Midbrain (tissue), 1 donor: ENCODE measurements around the gene CDH22.

ENCODE experiments used
- DNase-seq: peaks from one replicate; lab custom pipeline; 2025; lab: John Stamatoyannopoulos, UW

Gene CDH22

DNA sequence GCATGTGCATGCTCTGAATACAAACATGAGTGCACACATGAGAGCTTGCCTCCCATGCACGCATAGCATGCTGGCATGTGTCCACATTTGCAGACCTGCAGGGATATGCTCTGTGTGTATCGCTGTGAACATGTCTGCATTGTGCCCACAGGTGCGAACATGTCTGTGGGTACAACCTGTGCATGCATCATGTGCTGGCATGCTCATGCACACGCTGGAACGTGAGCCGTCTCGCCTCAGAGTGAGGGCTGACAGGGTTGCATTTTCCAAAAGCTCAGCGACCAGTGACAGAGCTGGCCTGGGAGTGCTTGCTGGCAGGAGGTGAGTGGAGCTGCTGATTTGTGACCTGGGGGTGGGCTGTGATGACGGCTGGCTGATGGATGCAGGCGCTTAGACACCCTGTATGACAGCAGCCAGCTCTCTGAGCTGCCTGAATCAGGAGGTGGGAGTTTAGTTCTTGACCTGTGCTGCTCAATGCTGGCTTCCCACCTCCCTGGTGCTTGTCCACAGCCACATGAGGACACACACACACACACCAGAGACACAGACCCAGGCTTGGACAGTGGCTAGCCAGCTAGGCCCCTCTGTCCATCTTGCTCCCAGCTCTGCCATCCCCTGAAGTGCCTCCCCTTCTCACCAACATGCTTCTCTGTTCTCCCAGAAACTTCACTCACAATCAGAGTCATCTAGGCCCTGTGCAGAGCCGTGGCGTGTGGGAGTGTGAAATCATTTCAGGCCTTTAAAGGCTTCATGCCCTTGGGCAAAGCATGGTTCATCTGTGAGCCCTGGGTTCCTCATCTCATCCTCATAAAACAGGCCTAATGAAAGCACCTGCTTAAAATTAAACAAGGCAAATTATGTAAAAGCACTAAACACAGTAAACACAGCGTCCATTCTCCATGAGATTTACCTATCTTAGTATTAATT is 138.8 kb downstream of the CDH22 start:
- no peak for DNase-seq

DNA sequence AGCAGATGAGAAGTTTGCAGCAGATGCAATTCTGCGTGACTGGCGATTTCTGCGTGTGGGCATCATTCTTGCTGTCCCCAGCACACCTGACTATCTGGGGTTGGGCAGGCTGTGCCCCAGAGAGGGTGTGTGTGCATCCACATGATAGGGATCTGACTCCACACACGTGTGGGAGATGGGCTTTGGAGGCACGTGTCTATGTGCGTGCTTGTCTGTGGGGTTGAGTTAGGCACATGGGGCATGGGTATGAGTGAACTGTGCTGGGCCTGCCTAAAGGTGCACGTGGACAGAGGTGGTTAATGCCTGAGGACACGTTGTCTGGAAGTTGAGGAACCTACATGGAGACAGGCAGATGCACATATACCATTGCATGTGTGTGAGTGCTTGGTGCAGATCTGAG is 139.9 kb downstream of the CDH22 start:
- no peak for DNase-seq

DNA sequence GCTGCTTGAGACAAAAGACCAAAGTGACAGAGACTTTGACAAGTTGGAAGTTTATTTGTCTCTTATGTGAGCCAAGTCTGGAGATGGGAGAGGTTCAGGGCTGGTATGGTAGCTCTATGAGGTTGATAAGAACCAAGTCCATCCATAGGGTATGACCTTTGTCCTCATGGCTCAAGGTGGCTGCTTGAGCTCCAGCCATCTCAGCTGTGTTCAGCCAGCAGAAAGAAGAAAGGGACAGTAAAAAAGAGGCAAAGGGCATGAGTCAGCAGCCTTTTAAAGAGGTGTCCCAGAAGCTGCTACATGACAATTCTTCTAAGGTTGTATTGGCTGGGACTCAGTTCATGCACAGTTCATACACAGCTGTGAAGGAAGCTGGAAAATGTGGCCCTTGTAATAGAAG is 141.2 kb downstream of the CDH22 start:
- DNase-seq: no peak

DNA sequence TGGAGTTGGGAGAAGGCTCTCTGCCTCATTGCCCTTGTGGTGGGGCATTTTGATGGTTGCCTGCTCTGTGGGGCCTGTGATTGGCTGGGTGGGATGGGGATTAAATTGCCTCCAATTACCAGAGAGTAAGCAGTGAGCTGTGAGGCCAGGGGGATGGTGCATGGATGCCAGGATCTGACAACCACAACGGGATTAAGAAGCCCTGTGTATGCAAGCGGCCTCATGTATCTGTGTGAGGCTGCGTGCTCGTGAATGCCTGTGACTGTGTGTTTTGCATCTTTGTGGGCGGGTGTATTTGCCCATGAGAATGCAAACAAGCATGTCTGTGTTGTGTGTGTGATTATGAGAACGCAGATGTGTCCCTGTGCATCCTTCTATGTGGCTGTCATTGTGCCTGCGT is 144.0 kb downstream of the CDH22 start:
- DNase-seq: no peak

DNA sequence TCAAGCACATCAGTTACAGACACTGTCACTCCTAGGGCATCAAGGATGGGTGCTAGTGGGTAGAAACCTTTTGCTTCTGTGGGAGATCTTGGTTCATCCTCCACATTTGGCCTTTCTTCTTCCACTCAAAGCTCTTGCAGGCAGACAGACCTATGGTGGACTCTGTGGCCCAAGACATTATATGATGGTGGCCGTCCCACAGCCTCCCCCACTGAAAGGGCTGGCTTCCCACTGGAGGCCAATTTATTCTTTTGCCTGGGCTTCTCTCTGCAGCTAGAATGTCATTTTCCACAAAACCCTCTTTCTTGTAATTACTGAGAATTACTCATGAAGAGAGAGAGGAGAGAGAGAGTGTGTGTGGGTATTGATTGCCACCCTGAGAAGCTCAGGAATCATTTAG is 146.4 kb downstream of the CDH22 start:
- no peak for DNase-seq

DNA sequence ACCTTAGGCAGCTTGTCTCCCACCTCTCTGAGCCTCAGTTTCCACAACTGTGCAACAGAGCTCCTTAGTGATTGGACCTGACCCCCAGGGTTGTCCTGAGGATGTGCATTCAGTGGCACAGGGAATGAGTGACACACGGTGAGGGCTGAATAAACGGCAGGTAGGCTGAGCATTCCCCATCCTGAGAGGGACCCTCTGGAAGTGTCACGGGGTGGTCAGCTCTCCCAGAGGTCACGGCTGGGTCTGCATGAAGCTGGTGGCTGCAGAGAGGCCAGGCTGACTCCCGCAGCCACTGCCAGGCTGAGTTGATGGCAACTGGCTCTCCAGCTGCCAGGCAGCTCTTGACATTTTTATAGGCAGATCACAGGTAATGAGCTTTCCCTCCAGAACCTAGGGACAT is 147.6 kb downstream of the CDH22 start:
- no peak for DNase-seq

DNA sequence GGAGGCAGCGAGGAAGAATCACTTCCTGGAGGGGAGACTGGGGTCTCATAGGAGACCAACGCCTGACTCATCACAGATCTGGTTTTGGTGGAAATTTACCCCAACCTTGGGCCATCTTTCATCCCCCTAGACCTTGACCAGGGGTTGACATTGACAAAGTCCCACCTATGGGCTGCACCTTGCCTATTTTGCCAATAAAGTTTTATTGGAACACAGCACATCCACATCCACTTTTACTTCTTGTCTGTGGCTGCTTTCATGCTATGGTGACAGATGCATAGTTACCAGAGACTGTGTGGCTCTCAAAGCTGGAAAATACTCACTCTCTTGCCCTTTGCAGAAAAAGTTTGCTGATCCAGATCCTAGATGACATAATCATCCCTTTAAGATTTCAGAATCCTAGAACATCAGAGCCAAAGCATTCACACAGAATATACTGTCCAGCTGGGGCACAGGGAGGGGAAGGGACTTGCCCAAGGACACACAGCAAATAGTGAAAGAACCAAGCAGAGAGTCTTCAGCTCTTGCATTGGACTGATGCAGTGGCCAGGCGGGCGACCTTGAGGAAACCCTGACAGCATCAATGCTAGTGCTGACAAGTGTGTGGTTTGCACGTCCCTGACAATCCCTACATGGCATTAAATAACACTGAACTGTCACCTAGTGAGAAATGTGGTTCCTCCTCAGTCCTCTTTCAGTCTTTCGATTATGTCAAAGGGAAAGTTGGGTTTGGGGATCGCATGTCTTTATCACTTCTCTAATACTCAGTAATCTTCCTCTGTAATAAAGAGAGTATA is 149.0 kb downstream of the CDH22 start:
- no peak for DNase-seq

DNA sequence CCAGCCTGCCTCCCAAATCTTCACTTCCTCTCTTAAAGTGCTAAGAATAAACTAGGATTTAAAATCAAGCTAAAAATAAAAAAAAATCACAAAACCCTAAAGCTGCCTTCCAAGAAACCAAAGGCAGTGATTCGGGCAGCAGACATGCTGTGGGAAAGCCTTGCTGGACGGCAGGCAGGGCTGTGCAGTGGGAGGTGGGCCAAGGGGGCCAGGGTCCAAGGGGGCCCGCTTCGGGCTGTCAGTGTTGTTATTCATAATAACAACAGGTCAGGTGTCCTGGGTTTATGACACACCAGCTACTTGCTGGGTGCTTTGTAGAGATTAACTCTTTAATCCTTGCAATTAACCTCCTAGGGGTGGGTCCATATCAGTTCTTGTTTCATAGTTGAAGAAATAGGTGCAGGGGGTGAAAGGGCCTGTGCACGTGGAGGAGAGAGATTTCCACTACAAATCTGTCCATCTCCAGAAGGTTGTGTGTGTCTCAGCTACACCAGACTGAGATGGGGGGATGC is 149.8 kb downstream of the CDH22 start:
- no peak for DNase-seq

DNA sequence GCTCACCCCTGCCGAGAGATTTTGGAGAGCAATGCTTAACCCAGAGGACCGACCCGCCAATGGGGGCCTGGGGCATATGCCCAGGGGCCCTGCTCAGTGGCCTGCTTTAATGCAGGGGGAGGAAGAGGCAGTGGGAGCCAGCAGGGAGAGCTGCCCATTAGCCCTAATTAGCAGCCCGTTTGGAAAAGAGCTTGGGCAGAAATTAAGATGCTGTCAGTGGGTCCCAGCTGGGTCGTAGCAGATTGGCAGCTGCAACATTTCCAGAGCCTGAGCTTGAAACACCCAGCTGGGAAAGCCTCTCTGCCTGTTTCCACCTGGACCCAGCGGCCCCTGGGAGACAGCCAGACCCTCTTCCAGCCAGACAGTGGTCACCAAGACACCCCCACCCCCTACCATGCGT is 150.7 kb downstream of the CDH22 start:
- no peak for DNase-seq

DNA sequence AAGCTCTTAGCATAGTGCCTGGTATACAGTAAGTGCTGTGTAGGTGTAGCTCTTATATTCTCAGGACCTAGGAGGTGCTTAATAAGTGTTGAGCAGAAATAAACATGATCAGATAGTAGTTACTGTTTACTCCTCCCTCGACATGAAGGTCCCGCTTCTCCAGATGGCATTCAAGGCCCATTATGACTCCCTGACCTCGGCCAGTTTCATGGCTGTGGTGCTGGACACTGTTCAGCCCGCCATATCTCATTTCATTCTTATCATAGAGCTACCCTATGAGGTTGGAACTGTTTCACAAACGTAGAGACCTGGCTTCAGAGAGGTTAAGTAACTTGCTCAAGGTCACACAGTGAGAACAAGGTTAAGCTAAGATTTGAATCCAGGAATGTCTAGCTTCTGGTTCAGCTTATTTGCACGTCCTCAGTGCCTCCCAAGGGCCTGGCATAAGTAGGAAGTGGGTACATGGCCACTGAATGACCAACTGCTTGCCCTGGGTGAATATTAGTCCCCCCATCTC is 151.2 kb downstream of the CDH22 start:
- no peak for DNase-seq

DNA sequence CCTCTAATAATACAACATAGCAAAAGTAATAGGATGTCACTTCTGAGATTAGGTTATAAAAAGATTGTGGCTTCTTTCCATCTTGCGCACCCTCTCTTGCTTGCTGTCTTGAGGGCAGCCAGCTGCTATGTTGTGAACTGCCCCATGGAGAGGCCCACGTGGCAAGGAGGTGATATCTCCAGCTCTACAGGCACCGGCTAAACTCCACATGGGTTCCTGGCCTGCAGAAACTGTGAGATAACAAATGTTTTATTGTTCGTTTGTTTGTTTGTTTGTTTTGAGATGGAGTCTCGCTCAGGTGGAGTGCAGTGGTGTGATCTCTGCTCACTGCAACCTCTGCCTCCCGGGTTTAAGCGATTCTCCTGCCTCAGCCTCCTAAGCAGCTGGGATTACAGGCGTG is 152.2 kb downstream of the CDH22 start:
- no peak for DNase-seq

DNA sequence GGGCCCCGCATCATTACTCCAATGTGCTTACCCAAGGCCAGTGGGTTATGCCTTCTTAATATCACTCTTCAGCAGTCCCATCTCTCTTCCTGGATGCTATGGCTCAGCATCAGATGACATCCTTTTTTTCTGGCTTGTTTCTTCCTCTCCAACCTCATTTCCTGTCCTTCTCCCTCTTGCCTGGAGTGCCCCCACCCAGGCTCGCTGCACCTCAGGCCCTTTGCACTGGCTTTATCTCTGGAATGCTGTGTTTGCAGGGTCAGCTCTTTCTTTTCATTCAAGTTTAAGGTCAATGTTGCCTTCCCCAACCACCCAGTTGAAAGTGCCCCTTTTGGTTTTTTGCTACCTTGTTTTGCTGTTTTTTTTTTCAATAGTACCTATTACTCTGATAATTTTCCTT is 153.5 kb downstream of the CDH22 start:
- DNase-seq: no peak

DNA sequence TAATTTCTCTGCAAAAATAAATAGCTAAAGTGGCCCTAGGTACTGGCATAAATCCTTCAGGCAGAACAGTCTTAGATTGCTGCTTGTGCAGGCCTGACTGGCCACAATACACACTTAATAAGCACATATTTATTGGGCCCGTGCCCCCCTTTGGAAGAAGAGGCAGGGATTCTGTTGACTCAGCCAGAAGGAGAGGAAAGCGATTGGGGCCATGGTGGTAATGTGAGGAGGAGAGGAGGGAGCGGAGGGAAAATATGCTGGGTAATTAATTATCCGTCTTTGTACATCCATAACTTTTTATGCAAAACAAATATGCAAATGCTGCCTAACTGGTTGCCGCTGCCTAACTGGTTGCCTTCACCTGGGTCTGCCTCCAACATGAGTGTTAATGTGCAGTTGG is 154.0 kb downstream of the CDH22 start:
- no peak for DNase-seq

DNA sequence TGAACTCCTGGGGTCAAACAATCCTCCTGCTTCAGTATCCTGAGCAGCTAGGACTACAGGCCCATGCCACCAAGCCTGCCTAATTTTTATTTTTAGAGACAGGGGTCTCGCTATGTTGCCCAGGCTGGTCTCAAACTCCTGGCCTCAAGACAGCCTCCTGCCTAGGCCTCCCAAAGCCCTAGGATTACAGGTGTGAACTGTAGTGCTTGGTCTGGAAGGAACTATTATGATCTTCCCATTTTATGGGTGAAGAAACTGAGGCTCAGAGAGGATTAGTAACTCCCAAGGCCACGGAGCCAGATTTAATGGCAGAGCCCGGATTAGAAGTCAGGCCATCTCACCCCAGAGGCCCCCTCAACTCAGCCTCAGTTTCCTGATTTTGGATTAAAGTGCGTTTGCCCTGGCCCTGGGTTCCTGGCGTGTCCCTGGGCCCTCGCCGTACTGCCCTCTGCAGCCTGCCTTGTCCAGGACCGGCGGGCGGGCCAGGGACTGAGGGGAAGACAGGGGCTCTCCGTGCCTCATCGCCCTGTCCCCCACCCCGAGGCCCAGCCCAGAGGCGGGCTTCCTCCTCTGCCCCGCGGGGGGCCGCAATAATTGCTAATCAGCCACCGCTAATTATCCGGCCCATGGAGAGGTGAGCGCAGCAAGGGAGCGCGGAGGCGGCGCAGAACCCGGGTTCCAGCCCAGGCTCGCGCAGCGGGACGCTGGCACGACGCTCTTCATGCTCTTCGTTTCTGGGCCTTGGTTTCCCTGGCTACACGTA is 155.3 kb downstream of the CDH22 start:
- DNase-seq: no peak

DNA sequence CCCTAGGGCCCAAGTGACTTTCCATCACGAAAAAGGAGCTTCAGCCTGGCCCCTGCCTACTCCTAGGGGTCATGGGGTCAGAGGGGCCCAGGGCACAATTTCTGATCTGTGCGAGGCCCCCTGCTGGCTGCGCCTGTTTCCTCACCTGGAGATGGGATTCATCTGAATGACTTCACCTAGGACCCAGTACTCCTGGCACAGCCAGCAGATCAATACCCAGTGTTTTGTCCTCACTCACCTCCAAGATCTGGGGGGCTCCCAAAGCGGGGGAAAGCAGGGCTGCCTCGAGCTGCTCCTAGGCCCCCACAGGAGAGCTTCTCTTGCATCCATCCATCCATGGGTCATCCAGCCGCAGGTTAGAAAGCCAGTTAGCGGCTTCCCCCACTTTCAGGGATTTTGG is 156.4 kb downstream of the CDH22 start:
- DNase-seq: no peak

DNA sequence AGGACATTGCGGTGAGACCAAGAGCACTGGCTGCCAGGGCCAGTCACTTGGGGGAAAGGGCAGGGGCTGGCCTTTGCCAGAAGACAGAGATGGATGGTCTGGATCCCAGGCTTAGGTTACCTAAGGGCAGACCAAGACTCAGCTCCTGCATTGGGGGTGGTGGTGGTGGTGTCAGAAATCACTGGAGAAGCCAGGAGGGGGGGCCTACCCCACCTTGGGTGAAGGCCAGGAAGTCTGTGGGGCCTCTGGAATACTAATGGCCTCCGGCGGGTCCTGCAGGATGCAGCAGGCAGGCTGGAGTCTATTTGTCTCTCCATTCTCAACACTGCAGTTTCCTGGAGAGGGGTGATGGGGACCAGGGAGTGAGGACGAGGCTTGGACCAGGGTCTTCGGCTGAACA is 157.4 kb downstream of the CDH22 start:
- peak; percentile 8 for DNase-seq

DNA sequence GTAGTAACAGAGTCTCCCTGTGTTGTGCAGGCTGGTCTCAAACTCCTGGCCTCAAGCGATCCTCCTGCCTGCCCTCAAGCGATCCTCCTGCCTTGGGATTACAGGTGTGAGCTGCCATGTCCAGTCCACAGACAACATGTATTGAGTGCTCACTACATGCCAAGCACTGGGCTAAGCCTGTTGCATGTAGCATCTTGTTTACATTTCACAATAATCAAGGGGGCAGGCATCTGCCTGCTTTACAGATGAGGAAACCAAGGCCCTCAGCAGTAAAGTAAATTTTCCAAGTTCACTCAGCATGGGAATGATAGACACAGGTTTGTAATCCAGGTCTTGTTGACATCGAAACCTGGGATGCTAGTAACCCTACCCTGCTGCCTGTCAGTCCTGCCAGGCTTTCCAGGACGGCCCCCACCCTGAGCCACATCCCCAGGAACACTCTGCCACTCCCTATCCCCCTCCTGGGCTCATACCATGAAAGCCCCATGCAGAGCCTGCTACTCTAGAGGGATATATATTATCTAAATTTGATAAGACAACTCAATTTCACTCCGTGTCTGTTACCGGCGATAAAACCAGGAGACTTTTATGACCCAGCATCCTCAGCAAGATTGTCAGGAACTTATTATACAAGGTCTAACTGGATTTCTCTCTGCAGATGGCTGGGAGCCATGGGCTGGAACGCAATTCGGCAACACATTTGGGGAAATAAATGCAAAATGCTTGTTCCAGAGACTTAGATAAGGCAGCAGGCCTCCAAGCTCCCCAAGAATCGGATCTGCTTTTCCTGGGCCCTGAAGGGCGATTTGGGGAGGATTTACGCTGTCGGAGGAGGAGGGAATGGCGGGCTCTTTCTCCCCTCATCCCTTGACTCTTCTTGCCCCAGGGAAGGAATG is 159.7 kb downstream of the CDH22 start:
- no peak for DNase-seq

DNA sequence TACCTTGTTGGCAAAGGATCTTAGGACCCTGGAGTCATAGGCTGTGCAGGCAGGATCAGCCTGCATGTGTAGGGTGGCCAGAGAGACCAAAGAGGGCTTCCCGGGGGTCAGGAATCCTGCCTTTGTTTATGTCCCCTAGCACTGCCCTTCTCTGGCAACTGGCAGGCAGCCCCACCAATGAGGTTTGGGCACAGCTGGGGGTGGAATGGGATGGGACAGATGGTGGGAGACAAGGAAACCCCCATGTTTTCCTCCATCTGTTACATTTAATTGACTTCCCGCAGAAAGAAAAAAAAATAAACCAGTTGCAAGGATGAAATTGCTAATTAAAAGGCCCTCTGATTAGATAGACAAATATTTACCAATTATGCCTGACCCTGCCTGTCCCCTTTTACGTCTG is 162.6 kb downstream of the CDH22 start:
- DNase-seq: no peak

DNA sequence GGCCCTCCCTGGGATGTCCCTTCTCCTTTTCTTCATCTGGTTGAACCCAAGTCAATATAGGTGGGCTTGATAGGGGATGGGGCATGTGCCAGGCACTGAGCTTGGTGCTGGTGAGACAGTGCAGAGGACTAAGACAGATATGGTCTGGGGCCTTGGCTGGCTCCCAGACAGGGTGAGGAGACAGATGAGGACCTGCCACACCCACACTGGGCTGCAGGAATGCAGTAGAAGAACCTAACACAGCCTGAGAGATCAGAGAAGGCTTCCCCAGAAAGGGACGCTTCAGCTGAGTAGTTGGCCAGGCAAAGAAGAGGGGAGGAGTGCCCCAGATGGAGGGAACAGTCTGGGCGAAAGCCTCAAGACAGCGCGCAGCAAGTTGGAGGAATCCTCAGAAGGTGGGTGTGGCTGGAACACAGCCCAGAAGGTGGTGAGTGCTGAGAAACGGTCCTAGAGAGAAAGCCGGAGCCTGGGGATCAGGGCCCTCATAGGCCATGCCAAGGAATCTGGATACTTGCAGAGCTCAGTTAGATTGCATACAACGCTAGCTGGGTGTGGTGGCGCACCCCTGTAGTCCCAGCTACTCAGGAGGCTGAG is 163.8 kb downstream of the CDH22 start:
- DNase-seq: no peak

DNA sequence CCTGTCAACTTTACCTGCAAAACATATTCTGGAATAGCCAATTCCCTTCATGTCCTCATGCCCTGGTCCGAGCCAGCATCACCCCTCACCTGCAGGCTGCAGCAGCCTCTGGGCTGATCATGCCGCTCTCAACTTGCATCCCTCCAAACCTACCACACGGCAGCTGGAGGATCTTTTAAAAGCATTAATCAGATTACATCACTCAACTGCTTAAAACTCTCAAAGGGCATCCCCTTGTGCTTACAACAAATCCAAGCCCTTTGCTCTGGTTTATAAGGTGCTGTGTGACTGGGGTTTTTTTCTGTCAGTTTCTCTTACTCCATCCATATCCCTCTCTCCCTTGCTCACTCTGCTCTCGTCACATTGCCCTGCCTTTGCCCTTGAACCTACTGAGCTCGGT is 166.2 kb downstream of the CDH22 start:
- no peak for DNase-seq
